Tibial nerve (tissue), 4 donors: ENCODE measurements around the gene DNM3. TPM values are rescaled to one million over a fixed set of nuclear protein-coding genes. Genes with fewer than 3 reads are reported as not detected.

Source experiments
- DNase-seq, 2 donors: peaks; one replicate each; pipeline ENCODE4 v3.0.0-alpha.2; 2019; ENCODE audit warnings: low spot score in 2 of 2
- H3K27ac ChIP-seq, 4 donors: fragments of 200-600 bp; sonication (generic) in 3 of 4; one replicate each; pipeline ENCODE4 v1.5.1; 2017 to 2019; ENCODE audit warnings: mild to moderate bottlenecking in 1 of 4
- H3K27me3 ChIP-seq, 2 donors: fragments of 200-600 bp; sonication (generic) in 1 of 2; one replicate each; pipeline versions ENCODE4 v1.5.1 to v1.6.0; 2017 to 2019
- H3K36me3 ChIP-seq, 3 donors: fragments of 200-600 bp; sonication (generic); one replicate each; pipeline ENCODE4 v1.5.1; 2018 to 2019
- H3K4me1 ChIP-seq, 4 donors: fragments of 200-600 bp; sonication (generic) in 3 of 4; one replicate each; pipeline ENCODE4 v1.5.1; 2017 to 2019
- H3K4me3 ChIP-seq, 4 donors: fragments of 200-600 bp; sonication (generic) in 3 of 4; one replicate each; pipeline ENCODE4 v1.5.1; 2017 to 2019; ENCODE audit warnings: mild to moderate bottlenecking in 1 of 4, moderate library complexity in 1 of 4
- H3K9me3 ChIP-seq, 4 donors: fragments of 200-600 bp; sonication (generic) in 3 of 4; one replicate each; pipeline ENCODE4 v1.5.1; 2017 to 2019
- EP300 ChIP-seq, 2 donors: sonication (generic); formaldehyde crosslinking; IDR thresholded peaks; one replicate each; pipeline ENCODE4 v1.6.1; 2017; ENCODE audit warnings: antibody characterized with exemption in 2 of 2, mild to moderate bottlenecking in 1 of 2
- POLR2A ChIP-seq, 2 donors: fragments of 450-650 bp; IDR thresholded peaks; one replicate each; pipeline ENCODE4 v1.6.1; 2017; ENCODE audit warnings: antibody characterized with exemption in 2 of 2, mild to moderate bottlenecking in 2 of 2, moderate library complexity in 2 of 2
- WGBS, 2 donors: methylation state at CpG; one replicate each; pipeline ENCODE4 v1.1.5; 2018; 5-methylcytosine and 5-hydroxymethylcytosine counted together
- total RNA-seq, 4 donors: library from RNA; depleted of rRNA; stranded (reverse); fragments of >200 nt; gene quantifications; one replicate each; pipeline ENCODE4 v1.1.0, GENCODE V29; 2016
- TF ChIP-seq, protein P1 (sequence below), 5 experiments: fragments of 200-600 bp in 3 of 5; fragments of 450-650 bp in 2 of 5; sonication (generic) in 3 of 5; IDR thresholded peaks; one replicate each; pipeline ENCODE4 v1.5.1; 2016 to 2019; ENCODE audit warnings: antibody characterized with exemption in 5 of 5, mild to moderate bottlenecking in 3 of 5, moderate library complexity in 2 of 5

The DNM3 gene
- total RNA-seq, 4 donors from 2014 or later, result 9.8 to 15.3 (median 12.3) TPM

DNA sequence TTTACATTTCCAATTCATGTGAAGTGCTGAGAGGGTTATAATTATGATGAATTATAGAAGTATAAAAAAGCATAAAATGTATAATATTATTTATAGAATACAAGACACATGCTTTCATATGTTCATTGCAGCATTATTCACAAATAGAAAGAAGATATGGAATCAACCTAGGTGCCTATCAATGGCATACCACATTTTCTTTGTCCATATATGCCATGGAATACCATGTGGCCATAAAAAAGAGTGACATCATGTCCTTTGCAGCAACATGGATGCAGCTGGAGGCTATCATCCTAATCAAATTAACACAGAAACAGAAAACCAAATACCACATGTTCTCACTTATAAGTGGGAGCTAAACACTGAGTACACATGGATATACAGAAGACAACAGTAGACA is 494.1 kb downstream of the DNM3 start:
- Histone ChIP-seq H3K27me3 (no peaks in the 10 kb centered on the region), H3K4me3 (no peak overlapping the region), H3K4me1 (no peaks in the 10 kb centered on the region), H3K27ac (no peak overlapping the region), H3K9me3 (no peaks in the 10 kb centered on the region), H3K36me3 (no peaks in the 10 kb centered on the region)
- TF ChIP-seq POLR2A (IDR thresholded peaks at IDR 0.05) (no peak), EP300 (IDR thresholded peaks at IDR 0.05) (no peak)
- TF ChIP-seq, protein P1, sequence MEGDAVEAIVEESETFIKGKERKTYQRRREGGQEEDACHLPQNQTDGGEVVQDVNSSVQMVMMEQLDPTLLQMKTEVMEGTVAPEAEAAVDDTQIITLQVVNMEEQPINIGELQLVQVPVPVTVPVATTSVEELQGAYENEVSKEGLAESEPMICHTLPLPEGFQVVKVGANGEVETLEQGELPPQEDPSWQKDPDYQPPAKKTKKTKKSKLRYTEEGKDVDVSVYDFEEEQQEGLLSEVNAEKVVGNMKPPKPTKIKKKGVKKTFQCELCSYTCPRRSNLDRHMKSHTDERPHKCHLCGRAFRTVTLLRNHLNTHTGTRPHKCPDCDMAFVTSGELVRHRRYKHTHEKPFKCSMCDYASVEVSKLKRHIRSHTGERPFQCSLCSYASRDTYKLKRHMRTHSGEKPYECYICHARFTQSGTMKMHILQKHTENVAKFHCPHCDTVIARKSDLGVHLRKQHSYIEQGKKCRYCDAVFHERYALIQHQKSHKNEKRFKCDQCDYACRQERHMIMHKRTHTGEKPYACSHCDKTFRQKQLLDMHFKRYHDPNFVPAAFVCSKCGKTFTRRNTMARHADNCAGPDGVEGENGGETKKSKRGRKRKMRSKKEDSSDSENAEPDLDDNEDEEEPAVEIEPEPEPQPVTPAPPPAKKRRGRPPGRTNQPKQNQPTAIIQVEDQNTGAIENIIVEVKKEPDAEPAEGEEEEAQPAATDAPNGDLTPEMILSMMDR (IDR thresholded peaks at IDR 0.05), result no peak
- DNase-seq, result no peak

DNA sequence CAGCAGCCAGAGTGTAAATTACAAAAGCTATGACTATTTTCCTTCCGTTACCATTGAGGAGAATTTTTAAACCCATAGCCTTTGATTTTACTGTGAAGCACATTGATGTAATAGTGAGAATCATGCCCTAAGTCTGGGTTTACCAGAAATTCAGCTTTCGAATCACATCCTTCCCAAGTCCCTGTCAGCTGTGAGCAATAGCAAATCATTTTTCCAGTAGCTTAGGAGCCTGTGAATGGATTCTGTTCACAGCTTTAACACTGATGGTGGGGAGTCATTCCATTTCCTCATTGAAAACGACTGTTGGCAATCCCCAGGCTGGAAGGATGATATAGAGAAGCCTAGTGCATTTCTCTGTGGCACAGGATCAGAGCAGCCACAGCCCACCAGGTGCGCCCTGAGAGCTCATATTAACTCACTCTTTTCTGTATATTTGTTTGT is 497.0 kb downstream of the DNM3 start:
- TF ChIP-seq, protein P1 (IDR thresholded peaks at IDR 0.05), result no peak
- TF ChIP-seq EP300 (IDR thresholded peaks at IDR 0.05) (no peak), POLR2A (IDR thresholded peaks at IDR 0.05) (no peak)
- Histone ChIP-seq H3K9me3 (no peaks in the 10 kb centered on the region), H3K27ac (no peak overlapping the region), H3K4me3 (no peak overlapping the region), H3K36me3 (no peaks in the 10 kb centered on the region), H3K27me3 (no peaks in the 10 kb centered on the region), H3K4me1 (peaks cover 0 to 13% (median 5%) of the 10 kb centered on the region in 4 donors)
- WGBS, 2 donors, result 64 to 83% methylated on average over 4 of the region's 4 CpGs
- DNase-seq, result no peak

DNA sequence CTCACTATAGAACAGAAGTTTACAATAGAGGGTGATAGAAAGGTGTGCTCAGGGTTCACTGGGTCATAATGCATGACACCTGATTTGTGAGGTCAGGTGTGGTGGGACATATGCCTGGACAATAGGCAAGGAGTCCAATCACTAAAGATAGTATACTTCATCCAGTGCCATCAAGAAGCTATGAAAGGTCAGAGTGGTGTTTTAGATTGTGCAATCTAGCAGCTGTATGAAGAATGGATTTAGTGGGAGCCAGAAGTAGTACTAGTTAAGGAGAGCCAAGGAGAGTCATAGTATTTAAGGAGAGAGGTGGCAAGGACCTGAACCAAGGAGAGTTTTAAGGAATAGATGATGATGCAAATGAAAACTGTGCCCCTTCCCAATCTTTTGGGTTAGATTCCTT is 498.5 kb downstream of the DNM3 start:
- DNase-seq, result no peak
- Histone ChIP-seq H3K27ac (no peak overlapping the region), H3K27me3 (no peaks in the 10 kb centered on the region), H3K9me3 (no peaks in the 10 kb centered on the region), H3K4me3 (no peak overlapping the region), H3K36me3 (no peaks in the 10 kb centered on the region), H3K4me1 (peaks cover 0 to 28% (median 12%) of the 10 kb centered on the region in 4 donors)
- no peak for TF ChIP-seq POLR2A (IDR thresholded peaks at IDR 0.05)
- no peak for TF ChIP-seq EP300 (IDR thresholded peaks at IDR 0.05)
- TF ChIP-seq, protein P1 (IDR thresholded peaks at IDR 0.05), result no peak

DNA sequence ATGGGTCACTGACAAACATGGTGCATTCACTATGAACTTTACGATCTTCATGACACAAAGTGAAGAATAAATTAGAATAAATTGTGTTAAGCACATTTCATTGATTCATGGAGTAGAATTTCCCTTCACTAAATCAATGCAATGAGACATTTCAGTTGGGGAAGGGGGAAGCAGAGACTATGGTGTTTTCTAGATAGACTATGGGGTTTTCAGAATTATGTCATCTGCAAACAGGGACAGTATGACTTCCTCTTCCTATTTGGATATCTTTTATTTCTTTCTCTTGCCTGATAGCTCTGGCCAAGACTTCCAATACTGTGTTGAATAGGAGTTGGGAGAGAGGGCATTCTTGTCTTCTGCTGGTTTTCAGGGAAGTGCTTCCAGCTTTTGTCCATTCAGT is 499.2 kb downstream of the DNM3 start:
- peaks cover 0 to 35% (median 12%) of the 10 kb centered on the region in 4 donors for H3K4me1 ChIP-seq
- TF ChIP-seq, protein P1 (IDR thresholded peaks at IDR 0.05), result no peak
- TF ChIP-seq EP300 (IDR thresholded peaks at IDR 0.05) (no peak), POLR2A (IDR thresholded peaks at IDR 0.05) (no peak)
- H3K36me3 ChIP-seq, result no peaks in the 10 kb centered on the region
- H3K4me3 ChIP-seq, result no peak overlapping the region
- no peaks in the 10 kb centered on the region for H3K27me3 ChIP-seq
- H3K9me3 ChIP-seq, result no peaks in the 10 kb centered on the region
- WGBS, 2 donors, result 96 to 97% methylated on average over 1 of the region's 1 CpG
- no peak for DNase-seq
- no peak overlapping the region for H3K27ac ChIP-seq

DNA sequence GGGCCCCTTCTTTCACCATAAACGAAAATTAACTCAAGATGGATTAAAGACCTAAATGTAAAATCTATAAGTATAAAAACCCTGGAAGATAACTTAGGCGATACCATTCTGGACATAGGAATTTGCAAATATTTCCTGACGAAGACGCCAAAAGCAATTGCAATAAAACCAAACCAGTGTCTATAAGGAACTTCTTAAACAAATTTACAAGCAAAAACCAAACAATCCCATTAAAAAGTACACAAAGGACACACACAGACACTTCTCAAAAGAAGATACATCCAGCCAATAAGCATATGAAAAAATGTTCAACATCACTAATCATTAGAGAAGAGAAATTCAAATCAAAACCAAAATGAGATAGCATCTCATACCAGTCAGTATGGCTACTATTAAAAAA is 500.4 kb downstream of the DNM3 start:
- no peaks in the 10 kb centered on the region for H3K36me3 ChIP-seq
- H3K27me3 ChIP-seq, result no peaks in the 10 kb centered on the region
- no peaks in the 10 kb centered on the region for H3K9me3 ChIP-seq
- H3K4me1 ChIP-seq, result peaks cover 0 to 36% (median 12%) of the 10 kb centered on the region in 4 donors
- no peak for DNase-seq
- no peak overlapping the region for H3K4me3 ChIP-seq
- no peak for TF ChIP-seq POLR2A (IDR thresholded peaks at IDR 0.05)
- TF ChIP-seq EP300 (IDR thresholded peaks at IDR 0.05), result no peak
- TF ChIP-seq, protein P1 (IDR thresholded peaks at IDR 0.05), result no peak
- WGBS, 2 donors, result 97 to 98% methylated on average over 4 of the region's 4 CpGs
- H3K27ac ChIP-seq, result no peak overlapping the region
